Liver (tissue), 9 donors: ENCODE data around the gene IARS2. TPM values are rescaled to one million over a fixed set of nuclear protein-coding genes. Genes with fewer than 3 reads are reported as not detected.
"Not testable (repeated sequence)": the region's sequence is repeated elsewhere in the genome, so short reads cannot be mapped to it uniquely, and the experiment has no call there.

Experiments used
- DNase-seq: peaks from one replicate; pipeline ENCODE4 v3.0.0-alpha.2; 2017; ENCODE audit warnings: low spot score
- H3K27ac ChIP-seq, 2 donors: one replicate each; pipeline ENCODE4 v1.7.0; 2013; ENCODE audit warnings: inconsistent platforms in 2 of 2, low read length in 2 of 2, control low read depth in 1 of 2, low read depth in 1 of 2, mild to moderate bottlenecking in 1 of 2
- H3K27me3 ChIP-seq, 4 donors: one replicate each; pipeline versions ENCODE4 v1.6.1 to v1.7.0; 2013; ENCODE audit warnings: low read length in 3 of 4, inconsistent platforms in 1 of 4, mild to moderate bottlenecking in 1 of 4, moderate library complexity in 1 of 4; ENCODE audit not compliant: control insufficient read depth in 4 of 4, insufficient read depth in 4 of 4
- H3K36me3 ChIP-seq, 4 donors: one replicate each; pipeline versions ENCODE4 v1.6.1 to v1.7.0; 2013; ENCODE audit warnings: low read length in 3 of 4, mild to moderate bottlenecking in 3 of 4, low read depth in 1 of 4, moderate library complexity in 1 of 4; ENCODE audit not compliant: control insufficient read depth in 4 of 4, insufficient read depth in 3 of 4
- H3K4me1 ChIP-seq, 4 donors: one replicate each; pipeline versions ENCODE4 v1.6.1 to v1.7.0; 2013; ENCODE audit warnings: low read length in 3 of 4, mild to moderate bottlenecking in 3 of 4, moderate library complexity in 1 of 4; ENCODE audit not compliant: control insufficient read depth in 4 of 4, insufficient read depth in 4 of 4
- H3K4me3 ChIP-seq, 3 donors: one replicate each; pipeline versions ENCODE4 v1.6.1 to v1.7.0; 2013; ENCODE audit warnings: low read length in 3 of 3, control low read depth in 1 of 3, low read depth in 1 of 3, mild to moderate bottlenecking in 1 of 3
- H3K9ac ChIP-seq, 2 donors: one replicate each; pipeline ENCODE4 v1.7.0; 2013; ENCODE audit warnings: low read length in 2 of 2, mild to moderate bottlenecking in 2 of 2, moderate library complexity in 2 of 2, control low read depth in 1 of 2, low read depth in 1 of 2
- H3K9me3 ChIP-seq, 4 donors: one replicate each; pipeline versions ENCODE4 v1.6.1 to v1.7.0; 2013; ENCODE audit warnings: low read length in 3 of 4; ENCODE audit not compliant: control insufficient read depth in 4 of 4
- ATF3 ChIP-seq: IDR thresholded peaks from 2 replicates; pipeline ENCODE4 v1.6.1; 2016; ENCODE audit warnings: antibody characterized with exemption
- EGR1 ChIP-seq, 2 donors: IDR thresholded peaks; 2 replicates each; pipeline ENCODE4 v1.6.1; 2016 to 2018; ENCODE audit warnings: antibody characterized with exemption in 2 of 2, low read depth in 2 of 2
- HNF4A ChIP-seq, 2 donors: conservative IDR thresholded peaks; 2 replicates each; pipeline ENCODE4 v1.6.1; 2016; ENCODE audit warnings: antibody characterized with exemption in 2 of 2, mild to moderate bottlenecking in 2 of 2
- HNF4G ChIP-seq: IDR thresholded peaks from 2 replicates; pipeline ENCODE4 v1.6.1; 2016; ENCODE audit warnings: antibody characterized with exemption
- JUND ChIP-seq, 2 donors: IDR thresholded peaks; 2 replicates each; pipeline ENCODE4 v1.6.1; 2016; ENCODE audit warnings: antibody characterized with exemption in 2 of 2
- RAD21 ChIP-seq, 2 donors: IDR thresholded peaks; 2 replicates each; pipeline ENCODE4 v1.6.1; 2016; ENCODE audit warnings: antibody characterized with exemption in 2 of 2, mild to moderate bottlenecking in 2 of 2
- REST ChIP-seq: IDR thresholded peaks from 2 replicates; pipeline ENCODE4 v1.6.1; 2016; ENCODE audit warnings: antibody characterized with exemption, mild to moderate bottlenecking
- RXRA ChIP-seq, 2 donors: IDR thresholded peaks; 2 replicates each; pipeline ENCODE4 v1.6.1; 2017 to 2018; ENCODE audit warnings: antibody characterized with exemption in 2 of 2, mild to moderate bottlenecking in 1 of 2
- SP1 ChIP-seq: IDR thresholded peaks from 2 replicates; pipeline ENCODE4 v1.6.1; 2018; ENCODE audit warnings: antibody characterized with exemption, mild to moderate bottlenecking
- WGBS: extraction: QIAGEN DNeasy Blood & Tissue Kit; methylation state at CpG from one replicate; pipeline ENCODE4 v1.1.7; 2013; 5-methylcytosine and 5-hydroxymethylcytosine counted together
- polyA plus RNA-seq, 2 donors: library from polyadenylated mRNA; stranded (reverse) in 1 of 2; unstranded in 1 of 2; fragments of 200-250 nt in 1 of 2; fragments of >200 nt in 1 of 2; fragmentation: Nextera tagmentation in 1 of 2; extraction: Ambion mirVana in 1 of 2; gene quantifications; one replicate each; pipeline versions ENCODE4 v1.2.1 to v1.2.3, GENCODE V29; 2013 to 2015
- total RNA-seq, 2 donors: library from RNA; depleted of rRNA; stranded (reverse); fragments of >200 nt; gene quantifications; one replicate each; pipeline ENCODE4 v1.2.3, GENCODE V29; 2014
- TF ChIP-seq, protein P1 (sequence below): fragments of 150-350 bp; IDR thresholded peaks from 2 replicates; pipeline ENCODE4 v1.5.1; 2017; ENCODE audit warnings: improper control_type of control experiment, low read depth, low read length; ENCODE audit not compliant: missing input control
- donor health status: healthy.
- donor health status: healthy.
- donor health status: healthy.
- donor health status: healthy.
- donor health status: healthy.

IARS2 gene
- total and polyA plus RNA-seq, 4 donors = 31.8 to 53.8 (median 44.2) TPM

- Histone ChIP-seq H3K4me1 (no peaks in the 10 kb centered on the region), H3K4me3 (no peak overlapping the region), H3K36me3 (peaks cover 0 to 11% (median 6%) of the 10 kb centered on the region in 4 donors), H3K27me3 (no peaks in the 10 kb centered on the region), H3K9me3 (no peaks in the 10 kb centered on the region), H3K27ac (no peak overlapping the region), H3K9ac (no peak overlapping the region)
- TF ChIP-seq ATF3 = no peak
- no peak for TF ChIP-seq JUND (IDR thresholded peaks at IDR 0.05)
- no peak for TF ChIP-seq SP1
- no peak for TF ChIP-seq RAD21 (IDR thresholded peaks at IDR 0.05)
- 98% methylated on average over 3 of the region's 3 CpGs for WGBS
- DNase-seq = no peak
These were observed 16.0 kb upstream of the IARS2 start for GRCh38 chr1:220077887-220078286.

GRCh38 chr1:220084460-220084859 is 9.5 kb upstream of the IARS2 start:
- 87% methylated on average over 1 of the region's 1 CpG for WGBS

GRCh38 chr1:220086261-220086686 is 7.7 kb upstream of the IARS2 start:
- 96% methylated on average over 15 of the region's 15 CpGs for WGBS
- not testable (repeated sequence) for H3K4me3 ChIP-seq, H3K27ac ChIP-seq, H3K9ac ChIP-seq, H3K27me3 ChIP-seq, H3K36me3 ChIP-seq, H3K9me3 ChIP-seq, H3K4me1 ChIP-seq, DNase-seq

More at GRCh38 chr1:220084460-220084859, 9.5 kb upstream of the IARS2 start:
- no peak for DNase-seq
- H3K4me3 ChIP-seq = no peak overlapping the region
- H3K9ac ChIP-seq = no peak overlapping the region
- H3K9me3 ChIP-seq = no peaks in the 10 kb centered on the region
- H3K27ac ChIP-seq = no peak overlapping the region
- H3K27me3 ChIP-seq = no peaks in the 10 kb centered on the region
- peaks cover 0 to 6% (median 0%) of the 10 kb centered on the region in 4 donors for H3K4me1 ChIP-seq
- H3K36me3 ChIP-seq = peaks cover 0 to 4% (median 1%) of the 10 kb centered on the region in 4 donors
- TF ChIP-seq SP1 (no peak), RXRA (IDR thresholded peaks at IDR 0.05) (peak; percentile 8 to 44), REST (no peak), HNF4G (no peak), EGR1 (IDR thresholded peaks at IDR 0.05; ENCODE audit: low read depth in 2 of 2) (no peak), JUND (IDR thresholded peaks at IDR 0.05) (no peak), RAD21 (IDR thresholded peaks at IDR 0.05) (no peak), HNF4A (conservative IDR thresholded peaks at IDR 0.05) (peak; percentile 22 to 34), ATF3 (no peak)
- TF ChIP-seq, protein P1, sequence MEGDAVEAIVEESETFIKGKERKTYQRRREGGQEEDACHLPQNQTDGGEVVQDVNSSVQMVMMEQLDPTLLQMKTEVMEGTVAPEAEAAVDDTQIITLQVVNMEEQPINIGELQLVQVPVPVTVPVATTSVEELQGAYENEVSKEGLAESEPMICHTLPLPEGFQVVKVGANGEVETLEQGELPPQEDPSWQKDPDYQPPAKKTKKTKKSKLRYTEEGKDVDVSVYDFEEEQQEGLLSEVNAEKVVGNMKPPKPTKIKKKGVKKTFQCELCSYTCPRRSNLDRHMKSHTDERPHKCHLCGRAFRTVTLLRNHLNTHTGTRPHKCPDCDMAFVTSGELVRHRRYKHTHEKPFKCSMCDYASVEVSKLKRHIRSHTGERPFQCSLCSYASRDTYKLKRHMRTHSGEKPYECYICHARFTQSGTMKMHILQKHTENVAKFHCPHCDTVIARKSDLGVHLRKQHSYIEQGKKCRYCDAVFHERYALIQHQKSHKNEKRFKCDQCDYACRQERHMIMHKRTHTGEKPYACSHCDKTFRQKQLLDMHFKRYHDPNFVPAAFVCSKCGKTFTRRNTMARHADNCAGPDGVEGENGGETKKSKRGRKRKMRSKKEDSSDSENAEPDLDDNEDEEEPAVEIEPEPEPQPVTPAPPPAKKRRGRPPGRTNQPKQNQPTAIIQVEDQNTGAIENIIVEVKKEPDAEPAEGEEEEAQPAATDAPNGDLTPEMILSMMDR = no peak
